HG02642 (cell line): ENCODE measurements around the gene PIH1D1.
"Not testable (repeated sequence)": the region's sequence is repeated elsewhere in the genome, so short reads cannot be mapped to it uniquely, and the experiment has no call there.

Source experiments
- ATAC-seq: cut with Tn5 transposase; IDR thresholded peaks from one replicate; pipeline ENCODE4 v1.9.1; 2021; ENCODE audit warnings: mild to moderate bottlenecking; ENCODE audit not compliant: unreplicated experiment, poor library complexity

PIH1D1 gene

GRCh38 chr19:49486232-49486631, 34.6 kb upstream of the PIH1D1 start:
- ATAC-seq: no peak

- ATAC-seq: no peak
Observed at GRCh38 chr19:49481020-49481683, 29.5 kb upstream of the PIH1D1 start.

GRCh38 chr19:49479975-49480628, 28.5 kb upstream of the PIH1D1 start:
- ATAC-seq: no peak

- ATAC-seq: no peak
Observed at GRCh38 chr19:49475995-49476880, 24.6 kb upstream of the PIH1D1 start.

- no peak for ATAC-seq
Observed at GRCh38 chr19:49475191-49475917, 23.7 kb upstream of the PIH1D1 start.

GRCh38 chr19:49474542-49474924, 22.9 kb upstream of the PIH1D1 start:
- ATAC-seq: no peak

- peak; percentile 69 for ATAC-seq
Observed at GRCh38 chr19:49473868-49474541, 22.4 kb upstream of the PIH1D1 start, which contains the start of gene FLT3LG. FLT3LG (plus strand) TSS chr19:49474215; CDS start chr19:49474640, 425 bp downstream.

GRCh38 chr19:49473501-49473867, 21.9 kb upstream of the PIH1D1 start:
- ATAC-seq: not testable (repeated sequence)

- no peak for ATAC-seq
Observed at GRCh38 chr19:49472936-49473335, 21.3 kb upstream of the PIH1D1 start.

GRCh38 chr19:49470615-49470978, 19.0 kb upstream of the PIH1D1 start:
- no peak for ATAC-seq

GRCh38 chr19:49469828-49470614, 18.4 kb upstream of the PIH1D1 start:
- peak; percentile 57 for ATAC-seq

GRCh38 chr19:49468746-49469447, 17.3 kb upstream of the PIH1D1 start:
- ATAC-seq: peak; percentile 40

- no peak for ATAC-seq
Observed at GRCh38 chr19:49468199-49468598, 16.6 kb upstream of the PIH1D1 start.

GRCh38 chr19:49465371-49465770, 13.8 kb upstream of the PIH1D1 start:
- ATAC-seq: no peak

- ATAC-seq: no peak
Observed at GRCh38 chr19:49463960-49464740, 12.5 kb upstream of the PIH1D1 start.

GRCh38 chr19:49462492-49462891, 10.9 kb upstream of the PIH1D1 start:
- ATAC-seq: no peak

GRCh38 chr19:49461656-49462055, 10.0 kb upstream of the PIH1D1 start:
- ATAC-seq: no peak

GRCh38 chr19:49461130-49461529, 9.5 kb upstream of the PIH1D1 start:
- ATAC-seq: not testable (repeated sequence)
